ENCODE measurements around the gene CHST11. TPM values are rescaled to one million over a fixed set of nuclear protein-coding genes. Genes with fewer than 3 reads are reported as not detected.
A peak's percentile ranks its signal among the peaks of the same experiment; 100 is the strongest.

Gene CHST11
- total RNA-seq, 2 donors from 2014 or later: 7.8 to 11.9 TPM

- Histone ChIP-seq H3K4me1 (peaks cover 0 to 27% of the 10 kb centered on the region in 2 donors), H3K4me3 (no peak overlapping the region), H3K36me3 (no peaks in the 10 kb centered on the region), H3K27ac (peak overlapping the region; percentile 0 to 30), H3K9me3 (no peaks in the 10 kb centered on the region), H3K27me3 (no peaks in the 10 kb centered on the region)
- DNase-seq (ENCODE audit: low spot score): no peak
- no peak for TF ChIP-seq CTCF (IDR thresholded peaks at IDR 0.05)
Measured at GRCh38 chr12:104664351-104664750, 207.6 kb downstream of the CHST11 start.

GRCh38 chr12:104665296-104665695 lies 208.5 kb downstream of the CHST11 start:
- Histone ChIP-seq H3K27me3 (no peaks in the 10 kb centered on the region), H3K36me3 (no peaks in the 10 kb centered on the region), H3K27ac (peak overlapping the region; percentile 0 to 30), H3K4me1 (peaks cover 0 to 36% of the 10 kb centered on the region in 2 donors), H3K9me3 (no peaks in the 10 kb centered on the region), H3K4me3 (no peak overlapping the region)
- DNase-seq (ENCODE audit: low spot score): no peak
- TF ChIP-seq CTCF (IDR thresholded peaks at IDR 0.05): no peak

- no peaks in the 10 kb centered on the region for H3K9me3 ChIP-seq
- H3K27ac ChIP-seq: peak overlapping the region; percentile 84 to 90
- no peak for TF ChIP-seq CTCF (IDR thresholded peaks at IDR 0.05)
- H3K4me3 ChIP-seq: no peak overlapping the region
- no peaks in the 10 kb centered on the region for H3K36me3 ChIP-seq
- peaks cover 0 to 54% of the 10 kb centered on the region in 2 donors for H3K4me1 ChIP-seq
- H3K27me3 ChIP-seq: no peaks in the 10 kb centered on the region
- no peak for DNase-seq (ENCODE audit: low spot score)
Measured at GRCh38 chr12:104667139-104667538, 210.4 kb downstream of the CHST11 start.

- Histone ChIP-seq H3K27ac (peak overlapping the region; percentile 84 to 90), H3K36me3 (no peaks in the 10 kb centered on the region), H3K4me1 (peaks cover 0 to 65% of the 10 kb centered on the region in 2 donors), H3K4me3 (peak overlapping the region in 1 of 2 donors; percentile 5), H3K27me3 (no peaks in the 10 kb centered on the region), H3K9me3 (no peaks in the 10 kb centered on the region)
- TF ChIP-seq CTCF (IDR thresholded peaks at IDR 0.05): no peak
- DNase-seq (ENCODE audit: low spot score): peak; percentile 63
Measured at GRCh38 chr12:104668274-104668718, 211.5 kb downstream of the CHST11 start.

GRCh38 chr12:104669089-104669721 lies 212.5 kb downstream of the CHST11 start:
- H3K27ac ChIP-seq: peak overlapping the region; percentile 84 to 90
- H3K4me1 ChIP-seq: peaks cover 0 to 74% of the 10 kb centered on the region in 2 donors
- H3K36me3 ChIP-seq: no peaks in the 10 kb centered on the region
- TF ChIP-seq CTCF (IDR thresholded peaks at IDR 0.05): peak in 1 of 2 donors; percentile 46
- H3K27me3 ChIP-seq: no peaks in the 10 kb centered on the region
- H3K9me3 ChIP-seq: no peaks in the 10 kb centered on the region
- peak overlapping the region in 1 of 2 donors; percentile 5 for H3K4me3 ChIP-seq
- peak; percentile 63 for DNase-seq (ENCODE audit: low spot score)

Data from right atrium auricular region (tissue), 2 donors.